ENCODE results near the gene OTULIN.

- no peak for TF ChIP-seq EZH2 (IDR thresholded peaks at IDR 0.05; ENCODE audit: insufficient read depth, poor library complexity, severe bottlenecking)
- TF ChIP-seq EZH2phosphoT487 (IDR thresholded peaks at IDR 0.05; ENCODE audit: insufficient read depth, low read depth): no peak
Measured at GRCh38 chr5:14675865-14676300, 11.4 kb downstream of the OTULIN start.

Data from GM23248 (cell line).